Prostate gland (tissue), 2 donors: Measurements from ENCODE around the gene ASAP3.

Source experiments
- POLR2AphosphoS5 ChIP-seq: sonication (generic); formaldehyde crosslinking; IDR thresholded peaks from one replicate; pipeline ENCODE4 v1.6.1; 2017; ENCODE audit warnings: antibody characterized with exemption
- TF ChIP-seq, protein P1 (sequence below), 4 experiments: fragments of 200-600 bp in 2 of 4; fragments of 450-650 bp in 2 of 4; sonication (generic) in 2 of 4; IDR thresholded peaks; 1 replicate in 3 of 4; 2 replicates in 1 of 4; pipeline ENCODE4 v1.5.1; 2016 to 2019; ENCODE audit warnings: antibody characterized with exemption in 4 of 4, mild to moderate bottlenecking in 2 of 4, moderate library complexity in 2 of 4

DNA sequence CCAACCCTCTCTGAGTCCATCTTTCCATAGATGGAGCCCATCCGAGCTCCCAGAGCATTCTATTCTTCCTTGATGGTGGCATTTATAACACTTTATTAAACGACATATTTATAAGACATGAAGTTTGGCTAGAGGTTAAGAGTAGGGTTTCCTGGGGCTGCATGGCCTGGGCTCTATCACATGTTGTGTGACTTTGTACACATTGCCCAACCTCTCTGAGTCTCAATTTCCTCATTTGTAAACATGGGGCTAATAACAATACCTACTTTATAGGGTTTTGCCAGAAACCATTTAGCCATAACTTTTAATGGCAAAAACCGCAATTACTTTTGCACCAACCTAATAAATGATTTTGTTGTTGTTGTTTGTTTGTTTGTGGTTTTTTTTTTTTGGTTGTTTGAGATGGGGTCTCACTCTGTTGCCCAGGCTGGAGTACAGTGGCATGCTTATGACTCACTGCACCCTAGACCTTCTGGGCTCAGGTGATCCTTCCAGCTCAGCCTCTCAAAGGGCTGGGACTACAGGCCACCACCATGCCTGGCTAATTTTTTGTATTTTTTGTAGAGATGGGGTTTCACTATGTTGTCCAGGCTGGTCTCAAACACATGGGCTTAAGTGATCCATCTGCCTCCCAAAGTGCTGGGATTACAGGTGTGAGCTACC, 13.9 kb upstream of the ASAP3 start:
- TF ChIP-seq POLR2AphosphoS5 = no peak
- TF ChIP-seq, protein P1, sequence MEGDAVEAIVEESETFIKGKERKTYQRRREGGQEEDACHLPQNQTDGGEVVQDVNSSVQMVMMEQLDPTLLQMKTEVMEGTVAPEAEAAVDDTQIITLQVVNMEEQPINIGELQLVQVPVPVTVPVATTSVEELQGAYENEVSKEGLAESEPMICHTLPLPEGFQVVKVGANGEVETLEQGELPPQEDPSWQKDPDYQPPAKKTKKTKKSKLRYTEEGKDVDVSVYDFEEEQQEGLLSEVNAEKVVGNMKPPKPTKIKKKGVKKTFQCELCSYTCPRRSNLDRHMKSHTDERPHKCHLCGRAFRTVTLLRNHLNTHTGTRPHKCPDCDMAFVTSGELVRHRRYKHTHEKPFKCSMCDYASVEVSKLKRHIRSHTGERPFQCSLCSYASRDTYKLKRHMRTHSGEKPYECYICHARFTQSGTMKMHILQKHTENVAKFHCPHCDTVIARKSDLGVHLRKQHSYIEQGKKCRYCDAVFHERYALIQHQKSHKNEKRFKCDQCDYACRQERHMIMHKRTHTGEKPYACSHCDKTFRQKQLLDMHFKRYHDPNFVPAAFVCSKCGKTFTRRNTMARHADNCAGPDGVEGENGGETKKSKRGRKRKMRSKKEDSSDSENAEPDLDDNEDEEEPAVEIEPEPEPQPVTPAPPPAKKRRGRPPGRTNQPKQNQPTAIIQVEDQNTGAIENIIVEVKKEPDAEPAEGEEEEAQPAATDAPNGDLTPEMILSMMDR (IDR thresholded peaks at IDR 0.05) = no peak
